ENCODE measurements around the gene NOL9. TPM values are rescaled to one million over a fixed set of nuclear protein-coding genes. Genes with fewer than 3 reads are reported as not detected.
"Not testable (repeated sequence)": the region's sequence is repeated elsewhere in the genome, so short reads cannot be mapped to it uniquely, and the experiment has no call there.

The NOL9 gene
- total RNA-seq, 1 donor from 2014 or later, result 50.0 TPM

DNA sequence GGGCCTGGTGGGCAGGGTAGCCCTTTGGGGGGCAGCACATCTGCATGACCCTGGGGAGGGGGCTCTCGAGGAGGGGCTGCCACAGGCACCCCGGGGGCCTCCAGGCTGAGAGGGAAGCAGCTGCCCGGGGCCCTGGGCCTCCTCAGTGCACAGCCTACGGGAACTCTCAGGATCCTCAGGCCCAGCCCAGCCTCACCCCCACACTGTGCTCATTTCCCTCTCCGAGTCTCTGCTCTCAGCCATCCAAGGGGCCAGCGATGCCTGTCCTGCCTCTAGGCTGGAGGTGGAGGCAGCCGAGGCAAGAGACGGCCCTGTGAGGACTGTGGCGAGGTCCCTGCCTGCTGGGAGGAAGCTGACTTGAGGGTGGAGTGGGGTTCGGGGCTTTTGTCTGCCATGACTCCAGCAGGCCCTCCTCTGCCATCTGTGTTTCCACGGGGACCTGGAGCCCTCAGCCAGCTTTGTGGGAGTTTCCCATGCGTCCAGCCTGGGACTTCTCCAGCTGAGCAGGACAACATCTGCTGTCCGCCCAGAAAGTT is 55.7 kb downstream of the NOL9 start:
- Mint-ChIP-seq H3K9me3 (no peaks in the 10 kb centered on the region), H3K27me3 (ENCODE audit: low read depth) (peaks cover 26% of the 10 kb centered on the region), H3K4me3 (ENCODE audit: low read depth) (no peak overlapping the region), H3K36me3 (ENCODE audit: low read depth) (no peaks in the 10 kb centered on the region), H3K27ac (no peak overlapping the region), H3K4me1 (ENCODE audit: low read depth) (peaks cover 3% of the 10 kb centered on the region)
- intact Hi-C loops (cut with micrococcal nuclease), result no loop called here
- no peak for DNase-seq (ENCODE audit: low spot score)

DNA sequence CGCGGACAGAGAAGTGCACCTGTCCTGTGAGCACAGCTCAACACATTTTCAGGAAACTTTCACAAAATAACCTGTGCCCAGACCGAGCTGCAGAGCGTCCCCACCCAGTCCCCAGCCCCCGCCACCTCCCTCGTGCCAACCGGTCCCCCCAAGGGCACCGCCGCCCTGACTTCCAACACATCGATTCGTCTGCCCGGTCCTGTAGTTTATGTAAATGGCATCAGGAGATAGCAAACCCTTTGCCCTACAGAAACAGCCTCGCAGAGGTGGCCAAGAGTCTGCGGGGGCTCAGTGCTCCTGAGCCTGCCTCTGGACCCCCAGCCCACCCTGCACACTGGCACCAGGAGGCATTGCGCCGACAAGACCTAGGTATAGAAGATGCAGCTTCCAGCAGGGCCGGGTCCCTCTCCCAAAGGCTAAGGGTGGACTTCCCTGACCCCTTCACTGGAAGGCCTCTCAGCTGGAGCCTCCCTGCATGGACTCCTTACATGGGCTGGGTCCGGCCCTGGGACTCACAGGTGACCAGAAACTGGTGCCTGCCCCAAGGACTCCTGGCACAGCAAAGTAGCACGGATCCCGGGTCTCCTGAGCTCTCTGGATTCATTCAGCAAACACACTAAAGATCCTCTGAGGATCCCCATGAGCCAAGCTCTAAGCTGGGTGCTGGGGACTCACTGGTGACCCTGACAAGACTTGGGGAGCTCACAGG is 56.3 kb downstream of the NOL9 start:
- Mint-ChIP-seq H3K4me1 (ENCODE audit: low read depth) (peaks cover 3% of the 10 kb centered on the region), H3K9me3 (no peaks in the 10 kb centered on the region), H3K36me3 (ENCODE audit: low read depth) (no peaks in the 10 kb centered on the region), H3K27ac (no peak overlapping the region), H3K4me3 (ENCODE audit: low read depth) (peak overlapping the region; percentile 65), H3K27me3 (ENCODE audit: low read depth) (peaks cover 26% of the 10 kb centered on the region)
- intact Hi-C loops (cut with micrococcal nuclease), result no loop called here
- no peak for DNase-seq (ENCODE audit: low spot score)

DNA sequence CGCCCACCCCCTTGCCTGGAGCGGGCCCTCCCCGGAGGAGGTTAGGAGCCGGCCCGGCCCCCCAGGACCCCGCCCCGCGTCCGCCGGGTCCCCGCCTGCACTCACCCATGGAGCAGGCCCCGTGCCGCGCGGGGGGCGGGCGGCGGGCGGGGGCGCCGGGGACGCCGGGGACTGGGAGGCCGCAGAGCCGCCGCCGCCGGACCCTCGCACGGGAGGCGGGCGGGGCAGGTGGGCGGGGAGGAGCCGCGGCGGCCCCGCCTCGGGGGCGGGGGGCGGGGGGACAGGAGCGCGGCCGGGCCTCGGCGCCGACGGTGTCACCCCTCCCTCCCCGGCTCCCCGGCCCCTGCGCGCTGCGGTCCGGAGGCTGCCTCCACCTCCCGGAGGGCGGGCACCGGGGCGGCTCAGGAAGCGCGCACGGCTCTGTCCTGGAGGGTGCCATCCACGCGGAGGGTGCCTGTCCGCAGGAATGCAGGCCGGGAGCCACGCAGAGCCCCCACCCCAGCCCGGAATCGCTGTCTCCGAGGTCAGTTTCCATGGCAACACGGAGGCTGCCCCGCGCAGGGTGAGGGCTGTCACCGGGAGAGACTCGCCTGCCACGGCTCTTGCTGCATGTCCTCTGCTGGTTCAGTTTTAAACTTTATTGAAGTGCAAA is 57.0 kb downstream of the NOL9 start:
- Mint-ChIP-seq H3K9me3 (no peaks in the 10 kb centered on the region), H3K4me1 (ENCODE audit: low read depth) (peaks cover 3% of the 10 kb centered on the region), H3K27ac (no peak overlapping the region), H3K36me3 (ENCODE audit: low read depth) (no peaks in the 10 kb centered on the region), H3K27me3 (ENCODE audit: low read depth) (peaks cover 26% of the 10 kb centered on the region), H3K4me3 (ENCODE audit: low read depth) (peak overlapping the region; percentile 65)
- intact Hi-C loops (cut with micrococcal nuclease), result no loop called here
- peak; percentile 36 for DNase-seq (ENCODE audit: low spot score)

DNA sequence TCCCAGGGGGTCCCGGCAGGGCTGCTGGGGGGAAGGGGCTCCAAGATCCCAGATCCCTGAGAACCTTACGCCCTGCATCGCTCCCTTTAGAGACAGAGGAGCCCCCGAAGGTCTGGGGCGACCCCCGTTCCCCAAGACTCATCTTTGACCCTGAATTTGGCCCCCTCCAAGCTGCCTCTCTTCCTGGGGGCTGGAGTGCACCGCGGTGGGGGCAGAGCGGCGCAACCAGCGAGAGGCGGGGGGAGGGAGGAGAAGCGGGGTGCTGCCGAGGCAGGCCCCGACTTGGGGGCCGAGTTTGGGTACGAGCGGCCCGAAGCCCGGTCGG is 57.5 kb downstream of the NOL9 start:
- no peak overlapping the region for H3K27ac Mint-ChIP-seq
- no peak for DNase-seq (ENCODE audit: low spot score)
- H3K27me3 Mint-ChIP-seq (ENCODE audit: low read depth), result peaks cover 26% of the 10 kb centered on the region
- no peaks in the 10 kb centered on the region for H3K36me3 Mint-ChIP-seq (ENCODE audit: low read depth)
- no peaks in the 10 kb centered on the region for H3K9me3 Mint-ChIP-seq
- intact Hi-C loops (cut with micrococcal nuclease), result no loop called here
- H3K4me3 Mint-ChIP-seq (ENCODE audit: low read depth), result peak overlapping the region; percentile 17
- peaks cover 4% of the 10 kb centered on the region for H3K4me1 Mint-ChIP-seq (ENCODE audit: low read depth)

DNA sequence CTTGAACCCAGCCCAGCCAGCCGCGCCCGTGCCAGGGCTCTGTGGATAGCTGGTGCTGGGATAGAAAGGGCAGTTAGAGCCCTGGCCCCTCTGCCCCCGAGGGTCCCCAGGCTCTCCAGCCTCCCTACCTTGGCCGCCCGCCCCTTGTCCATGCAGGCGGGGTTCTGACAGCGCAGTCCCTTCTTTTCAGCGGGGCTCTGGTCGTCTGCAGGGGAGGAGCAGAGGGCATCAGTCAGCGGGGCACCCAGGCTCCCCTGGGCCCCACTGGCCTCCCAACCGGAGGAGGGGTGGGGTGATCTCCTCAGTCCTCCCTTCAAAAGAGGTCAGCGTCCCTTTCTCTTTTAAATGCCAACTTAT is 58.0 kb downstream of the NOL9 start:
- DNase-seq (ENCODE audit: low spot score), result no peak
- Mint-ChIP-seq H3K9me3 (no peaks in the 10 kb centered on the region), H3K4me3 (ENCODE audit: low read depth) (peak overlapping the region; percentile 17), H3K27me3 (ENCODE audit: low read depth) (peaks cover 26% of the 10 kb centered on the region), H3K4me1 (ENCODE audit: low read depth) (peaks cover 9% of the 10 kb centered on the region), H3K36me3 (ENCODE audit: low read depth) (no peaks in the 10 kb centered on the region), H3K27ac (no peak overlapping the region)
- intact Hi-C loops (cut with micrococcal nuclease), result no loop called here

DNA sequence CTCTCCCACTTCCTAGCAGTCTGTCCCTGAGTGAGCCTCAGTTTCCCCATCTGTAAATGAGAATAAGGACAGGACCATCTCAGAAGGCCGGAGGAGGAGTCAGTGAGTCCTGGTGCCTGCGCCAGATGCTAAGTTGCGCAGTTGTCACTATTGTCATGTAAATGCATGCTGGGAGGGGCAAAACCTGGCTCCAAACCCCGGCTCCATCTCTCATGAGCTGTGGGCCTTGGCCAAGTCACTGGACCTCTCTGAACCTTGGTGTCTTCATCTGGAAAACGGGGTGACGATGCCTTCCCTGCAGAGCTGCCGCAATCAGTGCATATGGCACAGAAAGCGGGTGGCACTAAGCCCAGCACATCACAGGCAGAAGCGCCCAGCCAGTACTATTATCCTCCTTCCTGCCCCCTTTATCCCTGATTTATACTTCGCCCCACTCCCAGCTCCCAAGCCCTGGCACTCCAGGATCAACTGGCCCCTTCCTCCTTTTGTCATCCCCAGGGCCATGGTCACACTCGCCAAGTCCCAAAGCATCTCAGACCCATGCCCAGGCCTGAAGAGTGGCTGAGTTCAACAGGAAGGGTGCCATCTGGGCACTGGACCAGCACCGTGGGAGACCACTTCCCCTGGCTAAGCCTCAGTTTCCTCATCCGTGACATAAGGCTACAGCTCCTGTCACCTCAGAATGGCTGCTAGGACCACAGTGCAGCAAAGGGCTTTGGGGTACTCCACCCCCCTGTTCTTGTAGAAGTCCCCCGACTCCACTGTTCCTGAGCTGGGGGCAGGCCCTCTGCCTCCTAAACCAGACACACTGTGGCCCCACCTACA is 58.6 kb downstream of the NOL9 start:
- no peak overlapping the region for H3K27ac Mint-ChIP-seq
- intact Hi-C loops (cut with micrococcal nuclease), result no loop called here
- peaks cover 23% of the 10 kb centered on the region for H3K27me3 Mint-ChIP-seq (ENCODE audit: low read depth)
- no peaks in the 10 kb centered on the region for H3K36me3 Mint-ChIP-seq (ENCODE audit: low read depth)
- H3K4me1 Mint-ChIP-seq (ENCODE audit: low read depth), result peaks cover 10% of the 10 kb centered on the region
- no peaks in the 10 kb centered on the region for H3K9me3 Mint-ChIP-seq
- no peak for DNase-seq (ENCODE audit: low spot score)
- H3K4me3 Mint-ChIP-seq (ENCODE audit: low read depth), result no peak overlapping the region

DNA sequence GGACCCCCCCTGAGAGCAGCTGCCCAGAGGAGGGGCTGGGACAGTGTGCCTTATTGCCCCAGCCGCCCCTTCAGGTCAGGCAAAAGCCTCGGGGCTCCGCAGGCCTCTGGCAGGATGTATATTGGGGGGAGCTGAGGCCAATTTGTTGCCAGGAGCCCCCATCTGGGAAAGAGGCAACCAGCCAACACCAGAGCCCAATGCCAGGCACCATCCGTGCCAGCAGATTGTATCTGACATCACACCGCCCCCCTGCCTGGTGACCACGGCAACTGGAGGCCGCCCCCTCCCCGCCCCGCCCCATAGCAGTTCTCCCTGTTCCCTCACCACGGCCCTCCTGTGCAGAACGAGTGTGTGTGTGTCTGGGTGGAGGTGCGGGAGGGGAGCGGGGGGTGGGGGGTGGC is 59.3 kb downstream of the NOL9 start:
- H3K27me3 Mint-ChIP-seq (ENCODE audit: low read depth), result peaks cover 23% of the 10 kb centered on the region
- H3K27ac Mint-ChIP-seq, result no peak overlapping the region
- intact Hi-C loops (cut with micrococcal nuclease), result no loop called here
- DNase-seq (ENCODE audit: low spot score), result no peak
- peaks cover 10% of the 10 kb centered on the region for H3K4me1 Mint-ChIP-seq (ENCODE audit: low read depth)
- H3K9me3 Mint-ChIP-seq, result no peaks in the 10 kb centered on the region
- H3K36me3 Mint-ChIP-seq (ENCODE audit: low read depth), result no peaks in the 10 kb centered on the region
- H3K4me3 Mint-ChIP-seq (ENCODE audit: low read depth), result no peak overlapping the region

DNA sequence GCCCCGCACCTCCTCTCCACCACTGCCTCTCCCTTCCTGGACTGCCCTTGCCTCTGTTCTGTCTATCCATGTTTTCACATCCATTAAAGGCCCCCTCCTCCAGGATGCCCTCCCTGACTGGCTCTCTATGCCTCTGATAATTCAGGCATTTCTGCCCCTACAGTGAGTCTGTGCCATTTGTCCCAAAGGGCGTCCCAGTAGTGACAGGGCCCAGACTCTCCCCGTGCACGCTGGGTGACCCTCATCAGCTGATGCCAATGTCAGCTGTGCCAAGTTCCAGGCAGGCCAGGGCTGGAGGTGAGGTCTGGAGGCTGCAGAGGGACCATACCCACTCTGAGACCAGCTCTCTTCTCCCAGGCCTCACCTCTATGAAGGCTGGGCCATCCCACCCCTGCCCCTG is 59.7 kb downstream of the NOL9 start:
- Mint-ChIP-seq H3K27ac (no peak overlapping the region), H3K4me1 (ENCODE audit: low read depth) (peaks cover 10% of the 10 kb centered on the region), H3K27me3 (ENCODE audit: low read depth) (peaks cover 23% of the 10 kb centered on the region), H3K36me3 (ENCODE audit: low read depth) (no peaks in the 10 kb centered on the region), H3K4me3 (ENCODE audit: low read depth) (no peak overlapping the region), H3K9me3 (no peaks in the 10 kb centered on the region)
- intact Hi-C loops (cut with micrococcal nuclease), result no loop called here
- no peak for DNase-seq (ENCODE audit: low spot score)

DNA sequence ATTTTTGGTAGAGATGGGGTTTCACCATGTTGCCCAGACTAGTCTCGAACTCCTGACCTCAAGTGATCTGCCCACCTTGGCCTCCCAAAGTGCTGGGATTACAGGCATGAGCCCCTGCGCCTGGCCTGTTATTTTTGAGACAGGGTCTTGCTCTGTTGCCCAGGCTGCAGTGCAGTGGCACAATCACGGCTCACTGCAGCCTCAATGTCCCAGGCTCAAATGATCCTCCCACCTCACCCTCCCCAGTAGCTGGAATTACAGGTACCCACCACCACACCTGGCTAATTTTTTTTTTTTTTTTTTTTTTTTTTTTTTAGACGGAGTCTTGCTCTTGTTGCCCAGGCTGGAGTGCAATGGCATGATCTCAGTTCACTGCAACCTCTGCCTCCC is 60.5 kb downstream of the NOL9 start:
- DNase-seq (ENCODE audit: low spot score); H3K4me3 Mint-ChIP-seq (ENCODE audit: low read depth); intact Hi-C loops (cut with micrococcal nuclease); H3K36me3 Mint-ChIP-seq (ENCODE audit: low read depth); H3K9me3 Mint-ChIP-seq; H3K27ac Mint-ChIP-seq: not testable (repeated sequence)
- peaks cover 10% of the 10 kb centered on the region for H3K4me1 Mint-ChIP-seq (ENCODE audit: low read depth)
- H3K27me3 Mint-ChIP-seq (ENCODE audit: low read depth), result peaks cover 17% of the 10 kb centered on the region

DNA sequence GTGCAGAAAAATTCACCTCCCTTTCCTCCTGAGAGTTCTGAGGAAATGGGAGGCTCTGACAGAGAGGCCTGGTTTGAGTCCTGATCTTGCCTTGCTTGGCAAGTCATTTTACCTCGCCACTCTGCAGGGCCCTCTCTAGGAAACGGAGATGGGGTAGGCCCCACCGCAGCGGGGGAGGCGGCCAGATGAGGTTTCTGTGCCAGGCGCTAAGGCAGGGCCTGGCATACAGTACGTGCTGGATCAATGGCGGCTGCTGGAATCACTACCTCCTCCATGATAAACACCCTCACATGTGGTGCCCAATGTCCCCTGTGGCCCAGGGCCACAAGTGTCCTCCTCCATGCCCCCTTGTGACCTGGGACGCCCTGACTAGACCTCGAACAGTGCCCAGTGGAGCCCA is 62.3 kb downstream of the NOL9 start:
- H3K27ac Mint-ChIP-seq, result peak overlapping the region; percentile 19
- no peak for DNase-seq (ENCODE audit: low spot score)
- H3K4me3 Mint-ChIP-seq (ENCODE audit: low read depth), result peak overlapping the region; percentile 67
- no peaks in the 10 kb centered on the region for H3K9me3 Mint-ChIP-seq
- intact Hi-C loops (cut with micrococcal nuclease), result no loop called here
- H3K4me1 Mint-ChIP-seq (ENCODE audit: low read depth), result peaks cover 7% of the 10 kb centered on the region
- H3K27me3 Mint-ChIP-seq (ENCODE audit: low read depth), result peaks cover 11% of the 10 kb centered on the region
- no peaks in the 10 kb centered on the region for H3K36me3 Mint-ChIP-seq (ENCODE audit: low read depth)

DNA sequence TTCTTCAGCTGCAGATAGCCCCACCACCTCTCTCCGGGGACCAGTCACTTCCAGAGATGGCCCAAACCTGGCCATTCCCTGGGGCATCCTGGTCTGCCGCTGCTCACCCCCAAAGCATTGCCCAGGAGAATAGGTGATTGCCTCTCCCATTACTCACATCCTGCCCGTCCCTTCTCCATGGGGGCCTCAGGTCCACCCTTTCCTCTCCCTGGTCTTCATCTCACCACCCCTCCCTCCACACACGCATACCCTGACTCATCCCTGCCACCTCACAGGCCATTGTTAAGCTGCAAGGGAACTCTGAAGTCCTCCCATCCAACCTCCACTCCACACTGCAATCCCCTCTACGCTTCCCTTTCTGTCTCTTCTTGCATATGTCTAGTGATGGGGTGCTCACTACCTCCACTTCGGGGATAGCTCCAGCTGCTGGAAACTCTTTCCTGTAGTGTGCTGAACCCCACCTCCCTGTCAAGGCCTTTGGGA is 62.8 kb downstream of the NOL9 start, which contains the start of gene PLEKHG5:
Gene PLEKHG5, minus strand, starts transcription at position 188 of the 483 bp plus-strand sequence. CDS start 14,096 bp downstream, outside the sequence.
- peaks cover 10% of the 10 kb centered on the region for H3K27me3 Mint-ChIP-seq (ENCODE audit: low read depth)
- peak within 1 kb of the TSS; percentile 67 for H3K4me3 Mint-ChIP-seq (ENCODE audit: low read depth)
- H3K27ac Mint-ChIP-seq, result peak within 1 kb of the TSS; percentile 54
- peaks cover 7% of the 10 kb centered on the region for H3K4me1 Mint-ChIP-seq (ENCODE audit: low read depth)
- no peaks in the 10 kb centered on the region for H3K36me3 Mint-ChIP-seq (ENCODE audit: low read depth)
- no peak for DNase-seq (ENCODE audit: low spot score)
- intact Hi-C loops (cut with micrococcal nuclease), result no loop called here
- no peaks in the 10 kb centered on the region for H3K9me3 Mint-ChIP-seq

DNA sequence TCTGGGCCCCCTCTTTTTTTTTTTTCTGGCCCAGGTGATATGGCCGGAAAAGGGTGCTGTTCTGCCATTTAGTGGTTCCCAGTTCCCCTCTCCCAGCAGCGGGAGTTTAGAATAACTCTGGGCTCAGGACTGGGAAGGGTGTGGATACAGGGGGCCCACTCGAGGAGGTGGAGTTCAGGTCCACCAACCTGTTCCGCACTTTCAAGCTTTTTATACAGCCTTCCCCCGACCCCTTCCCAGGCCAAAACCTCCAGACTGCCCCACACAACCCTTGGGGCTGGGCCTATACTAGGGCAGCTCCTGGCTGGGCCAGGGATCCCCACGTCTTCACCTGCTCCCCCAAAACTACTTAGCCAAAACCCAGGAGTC is 63.2 kb downstream of the NOL9 start:
- no peaks in the 10 kb centered on the region for H3K36me3 Mint-ChIP-seq (ENCODE audit: low read depth)
- H3K9me3 Mint-ChIP-seq, result no peaks in the 10 kb centered on the region
- no peak for DNase-seq (ENCODE audit: low spot score)
- peak overlapping the region; percentile 54 for H3K27ac Mint-ChIP-seq
- H3K4me3 Mint-ChIP-seq (ENCODE audit: low read depth), result peak overlapping the region; percentile 67
- peaks cover 10% of the 10 kb centered on the region for H3K4me1 Mint-ChIP-seq (ENCODE audit: low read depth)
- H3K27me3 Mint-ChIP-seq (ENCODE audit: low read depth), result peaks cover 10% of the 10 kb centered on the region
- intact Hi-C loops (cut with micrococcal nuclease), result no loop called here
